HG03139 (cell line): ENCODE measurements around the gene POLR3C.

ENCODE experiments used
- ATAC-seq: cut with Tn5 transposase; IDR thresholded peaks from one replicate; pipeline ENCODE4 v1.9.1; 2021; ENCODE audit not compliant: unreplicated experiment

POLR3C gene

DNA sequence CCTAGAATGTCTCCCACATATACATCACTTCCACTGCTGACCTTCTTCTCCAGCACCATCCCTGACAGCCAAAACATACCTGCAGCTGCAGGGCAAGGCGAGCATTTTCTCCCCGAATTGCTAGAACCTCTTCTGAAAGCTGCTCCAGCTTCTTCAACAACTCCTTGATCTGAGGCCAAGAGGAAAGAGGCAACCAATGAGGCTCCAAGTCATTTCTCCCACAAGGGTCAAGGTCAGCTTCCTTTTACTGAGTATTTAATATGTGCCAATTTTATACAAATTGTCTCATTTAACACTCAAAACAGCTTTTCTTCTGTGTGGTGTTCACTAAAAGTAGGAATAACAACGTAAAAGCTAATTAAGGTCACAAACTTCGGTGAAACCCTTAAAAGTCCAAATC, 44.2 kb downstream of the POLR3C start:
- ATAC-seq: no peak

DNA sequence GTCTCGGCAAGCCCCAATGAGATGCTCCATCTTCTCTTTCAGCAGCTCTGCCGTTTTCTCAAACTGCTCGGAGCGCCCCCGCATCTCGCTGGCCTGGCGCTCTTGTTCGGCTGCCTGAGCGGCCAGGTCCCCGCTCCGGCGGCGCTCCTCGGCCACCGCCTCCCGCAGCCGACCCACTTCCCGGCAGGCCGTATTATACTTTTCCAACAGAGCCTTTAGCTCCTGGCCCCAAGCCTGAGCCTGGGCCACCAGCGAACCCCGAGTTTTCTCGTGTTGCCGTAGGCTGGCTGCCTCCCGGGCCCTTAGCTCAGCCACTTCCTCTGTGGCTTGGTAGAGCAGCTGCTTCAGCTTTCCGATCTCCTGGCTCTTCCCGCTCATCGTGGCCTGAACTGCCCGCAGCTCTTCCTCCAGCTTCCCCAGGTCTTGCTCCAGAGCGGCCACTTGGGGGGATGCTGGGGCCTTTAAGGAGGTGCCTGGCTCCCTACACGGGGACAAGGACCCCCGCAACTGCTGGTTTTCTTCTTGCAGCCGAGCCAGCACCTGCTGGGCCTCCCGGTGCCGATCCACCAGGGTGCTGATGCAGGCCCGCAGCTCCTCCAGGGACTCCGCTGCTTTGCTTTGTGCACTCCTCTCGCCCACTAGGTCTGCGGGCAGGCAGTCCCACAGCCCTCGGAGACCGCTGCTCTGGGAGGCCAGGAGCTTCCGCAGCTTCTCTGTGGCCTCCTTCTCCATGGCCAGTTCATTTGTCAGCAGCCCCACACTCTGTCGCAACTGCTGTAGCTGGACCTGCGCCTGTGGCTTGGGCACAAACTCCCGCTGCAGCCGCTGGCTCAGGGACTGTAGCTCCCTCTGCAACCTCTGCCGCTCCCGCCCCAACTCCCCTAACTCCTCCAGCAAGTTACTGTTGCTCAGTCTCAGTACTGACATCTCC, 48.3 kb downstream of the POLR3C start:
- no peak for ATAC-seq

DNA sequence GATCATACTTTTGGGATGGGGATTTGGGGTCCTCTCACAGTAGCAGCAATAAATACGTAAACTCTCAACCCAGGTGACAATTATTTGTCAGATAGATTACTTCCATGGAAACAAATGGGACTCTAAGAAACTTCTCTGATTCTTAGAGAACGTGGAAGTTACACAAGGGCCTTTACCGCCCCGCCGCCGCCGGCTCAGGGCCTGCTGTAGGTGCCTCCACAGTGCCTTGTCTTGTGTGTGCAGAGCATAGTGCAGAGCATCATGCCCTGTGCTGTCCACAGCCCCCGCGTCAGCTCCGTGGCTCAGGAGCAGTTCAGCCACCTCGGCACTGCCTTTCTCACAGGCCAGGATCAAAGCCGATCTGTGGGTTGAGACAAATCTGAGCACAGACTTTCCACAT, 50.6 kb downstream of the POLR3C start:
- no peak for ATAC-seq

DNA sequence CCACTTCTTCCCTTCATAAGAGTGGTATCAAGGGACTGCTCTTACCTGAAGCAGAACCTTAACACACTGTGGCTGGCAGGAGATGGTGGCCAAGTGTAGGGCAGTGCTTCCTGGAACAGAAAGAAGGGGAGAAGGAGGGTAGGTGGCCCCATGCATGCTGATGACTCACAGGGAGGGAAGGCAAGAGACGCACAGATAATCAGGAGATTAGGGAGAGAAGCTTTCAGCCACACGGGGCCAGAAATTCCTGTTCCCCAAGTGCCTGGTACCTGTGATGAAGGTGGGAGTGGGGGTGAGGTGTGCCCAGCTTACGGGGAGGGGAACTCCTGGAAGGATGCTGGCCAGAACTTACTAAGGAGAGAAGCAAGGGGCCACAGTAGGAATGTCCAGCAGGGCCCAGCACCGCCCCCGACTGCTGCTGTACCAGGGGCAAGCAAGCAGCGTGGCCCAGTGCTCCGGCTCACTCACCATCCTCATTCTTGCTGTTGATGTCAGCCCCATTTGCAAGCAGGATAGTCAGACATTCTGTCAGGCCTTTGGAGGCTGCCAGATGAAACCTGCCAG, 54.0 kb downstream of the POLR3C start:
- ATAC-seq: no peak

DNA sequence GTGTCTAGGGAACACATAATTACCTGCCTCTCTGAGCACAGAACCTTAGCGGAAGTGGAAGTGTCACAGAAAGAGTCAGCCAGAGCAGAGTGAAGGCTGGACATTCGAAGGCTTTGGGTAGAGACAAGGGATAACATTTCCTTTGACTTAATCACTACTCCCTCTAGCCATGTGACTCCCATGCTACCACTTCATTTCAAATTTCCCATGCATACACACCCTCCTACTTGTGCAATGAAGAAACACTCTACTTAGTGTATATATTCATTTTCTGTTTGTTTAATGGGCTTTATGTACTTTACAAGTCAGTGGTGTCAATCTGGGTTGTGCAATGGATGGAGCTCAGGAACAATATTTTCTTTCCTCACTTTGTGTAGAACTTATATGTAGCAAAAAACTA, 54.7 kb downstream of the POLR3C start:
- ATAC-seq: no peak

DNA sequence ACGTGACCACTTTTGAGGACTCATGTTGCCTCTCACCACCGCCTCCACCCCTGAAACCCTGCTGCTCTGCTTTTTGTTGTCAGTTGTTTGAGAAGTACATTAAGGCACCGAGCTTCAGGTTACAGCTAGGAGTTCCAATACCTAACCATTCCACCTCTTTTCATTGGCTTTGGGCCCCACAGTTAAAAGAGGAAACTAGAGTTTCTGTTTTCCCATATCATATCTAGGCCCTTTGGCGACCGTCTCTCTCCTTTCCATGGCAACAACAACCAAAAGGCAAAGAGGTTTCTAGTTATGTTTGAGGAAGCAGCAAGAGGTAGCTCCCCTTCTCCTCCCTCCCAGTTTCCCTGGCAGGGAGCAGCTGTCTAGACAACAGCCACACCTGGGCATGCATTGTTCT, 55.8 kb downstream of the POLR3C start:
- no peak for ATAC-seq

DNA sequence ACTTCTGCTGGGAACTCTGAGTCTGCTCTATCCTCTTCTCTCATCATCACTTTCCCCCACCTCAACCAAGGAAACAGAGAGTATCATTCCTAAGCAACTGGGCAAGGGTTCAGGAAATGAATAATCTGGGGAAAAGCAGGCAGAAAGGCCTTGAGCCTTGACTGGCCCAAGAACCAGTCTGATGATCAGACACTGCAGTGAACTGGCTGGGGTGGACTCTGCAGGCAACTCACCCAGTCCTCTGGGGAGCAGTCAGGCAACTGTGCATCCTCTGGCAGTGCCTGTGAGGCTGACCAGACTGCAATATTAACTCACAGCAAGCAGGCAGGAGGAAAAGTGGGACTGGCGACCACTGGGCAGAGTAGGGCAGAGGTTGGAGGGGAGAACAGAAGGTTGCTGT, 60.7 kb downstream of the POLR3C start:
- no peak for ATAC-seq

DNA sequence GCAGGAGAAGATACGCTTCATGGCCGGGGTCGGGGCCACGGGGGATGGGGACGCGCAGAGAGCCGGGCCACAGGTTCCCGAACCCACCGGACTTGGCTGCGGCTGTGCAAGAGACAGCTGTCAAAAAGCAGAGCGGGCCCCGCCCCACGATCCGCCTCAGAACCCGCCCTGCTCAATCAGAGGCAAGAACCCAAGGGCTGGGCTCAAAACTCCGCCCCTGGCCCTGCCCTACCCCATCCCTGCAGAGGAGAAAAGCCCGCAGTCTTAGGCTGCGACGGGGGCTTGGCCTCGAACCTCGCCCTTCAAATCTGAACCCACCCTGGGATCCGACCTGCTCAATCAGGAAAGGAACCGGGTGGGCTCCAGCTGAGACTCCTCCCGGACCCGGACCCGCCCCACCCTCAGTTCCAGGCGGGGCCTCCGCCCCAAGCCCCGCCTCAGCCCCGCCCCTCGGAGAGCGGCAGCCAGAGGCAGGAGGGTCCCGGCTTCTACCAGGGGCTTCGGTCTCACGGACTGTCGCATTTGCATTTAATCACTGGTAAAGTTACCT, 61.8 kb downstream of the POLR3C start, which contains the start of gene ANKRD35:
TSS of gene ANKRD35 (minus strand) at position 129 of the 550 bp plus-strand sequence. CDS start at position 21, 108 bp downstream.
- peak; percentile 96 for ATAC-seq

DNA sequence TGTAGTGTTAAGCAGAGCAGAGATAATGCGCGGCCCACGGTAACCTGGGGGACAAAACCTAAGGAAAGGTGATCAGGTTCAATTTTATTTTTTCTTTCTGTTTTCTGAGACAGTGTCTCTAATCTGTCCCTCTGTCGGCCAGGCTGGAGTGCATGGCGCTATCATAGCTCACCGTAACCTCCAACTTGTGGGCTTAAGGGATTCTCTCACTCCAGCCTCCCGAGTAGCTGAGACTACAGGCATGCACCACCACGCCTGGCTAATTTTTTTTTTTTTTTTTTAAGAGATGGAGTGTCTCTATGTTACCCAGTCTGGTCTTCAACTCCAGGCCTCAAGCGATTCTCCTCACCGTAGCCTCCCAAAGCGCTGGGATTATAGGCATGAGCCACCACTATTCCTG, 62.4 kb downstream of the POLR3C start:
- no peak for ATAC-seq

DNA sequence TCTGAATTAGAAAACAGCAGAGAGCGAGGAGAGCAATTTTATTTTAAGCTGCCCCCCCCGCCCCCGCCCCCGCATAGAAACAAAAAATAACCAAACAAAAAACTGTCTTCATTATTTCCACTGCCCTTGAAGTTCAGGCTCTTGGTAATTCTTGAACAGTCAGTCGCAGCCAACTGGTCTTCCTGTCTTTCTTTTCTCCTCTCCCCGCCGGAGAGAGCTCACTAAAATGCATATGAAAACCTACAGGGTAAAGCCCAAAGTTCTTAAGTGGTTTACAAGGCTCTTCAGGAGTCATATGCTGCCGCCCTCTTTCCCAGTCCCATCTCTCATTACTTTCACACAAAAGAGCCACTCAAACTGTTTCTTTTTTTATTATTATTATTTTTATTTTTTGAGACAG, 62.8 kb downstream of the POLR3C start:
- ATAC-seq: no peak

DNA sequence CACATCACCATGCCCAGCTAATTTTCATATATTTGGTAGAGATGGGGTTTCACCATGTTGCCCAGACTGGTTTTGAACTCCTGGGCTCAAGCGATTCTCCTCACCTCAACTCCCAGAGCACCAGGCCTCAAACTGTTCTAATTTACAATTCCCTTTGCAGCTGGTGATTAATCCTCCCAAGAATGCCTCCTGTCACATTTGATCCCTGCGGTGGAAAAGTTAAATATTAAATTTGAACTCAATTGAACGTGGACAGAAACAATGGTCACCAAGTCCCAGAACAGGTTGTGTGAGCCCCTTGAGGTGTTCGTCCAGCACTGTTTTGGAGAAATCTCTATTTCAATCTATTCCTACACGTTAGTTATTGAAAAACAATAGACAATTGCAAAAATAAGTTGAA, 63.6 kb downstream of the POLR3C start:
- no peak for ATAC-seq

DNA sequence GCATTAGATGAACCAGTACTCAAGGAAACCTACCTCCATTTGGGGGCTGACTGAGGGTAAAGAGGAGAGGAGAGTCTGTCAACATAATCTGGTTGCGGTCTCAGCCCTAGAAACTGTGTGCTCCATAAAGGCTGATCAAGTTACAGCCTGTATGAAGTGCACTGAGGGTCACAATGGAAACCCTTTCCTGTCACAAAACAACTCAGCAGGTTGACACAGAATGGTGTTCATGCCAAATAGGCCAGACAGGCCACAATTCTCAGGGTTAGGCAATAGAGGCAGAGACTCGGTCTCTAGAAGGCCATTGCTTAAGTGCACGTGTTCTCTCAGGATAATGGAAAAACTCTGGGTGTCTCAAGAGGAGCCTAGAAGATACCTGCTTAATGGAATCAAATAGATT, 65.7 kb downstream of the POLR3C start:
- ATAC-seq: no peak

DNA sequence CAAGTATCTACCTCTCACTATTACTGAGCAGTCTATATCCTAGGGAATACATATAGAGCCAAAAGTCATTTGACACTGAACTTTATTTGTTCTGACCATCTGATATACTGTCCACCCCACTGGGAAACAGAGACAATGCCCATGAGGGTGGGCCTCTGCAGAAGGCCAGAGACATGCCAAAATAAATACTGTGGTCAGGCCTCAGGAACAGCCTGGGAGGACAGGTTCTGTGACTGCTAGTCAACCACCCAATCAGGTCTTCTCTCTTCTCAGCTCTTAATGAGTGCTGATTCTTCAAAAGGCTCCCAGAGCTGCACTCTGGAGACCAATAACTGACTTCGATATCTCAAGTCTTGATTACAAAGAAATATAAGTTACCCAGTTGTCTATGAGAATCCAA, 67.1 kb downstream of the POLR3C start:
- ATAC-seq: no peak

DNA sequence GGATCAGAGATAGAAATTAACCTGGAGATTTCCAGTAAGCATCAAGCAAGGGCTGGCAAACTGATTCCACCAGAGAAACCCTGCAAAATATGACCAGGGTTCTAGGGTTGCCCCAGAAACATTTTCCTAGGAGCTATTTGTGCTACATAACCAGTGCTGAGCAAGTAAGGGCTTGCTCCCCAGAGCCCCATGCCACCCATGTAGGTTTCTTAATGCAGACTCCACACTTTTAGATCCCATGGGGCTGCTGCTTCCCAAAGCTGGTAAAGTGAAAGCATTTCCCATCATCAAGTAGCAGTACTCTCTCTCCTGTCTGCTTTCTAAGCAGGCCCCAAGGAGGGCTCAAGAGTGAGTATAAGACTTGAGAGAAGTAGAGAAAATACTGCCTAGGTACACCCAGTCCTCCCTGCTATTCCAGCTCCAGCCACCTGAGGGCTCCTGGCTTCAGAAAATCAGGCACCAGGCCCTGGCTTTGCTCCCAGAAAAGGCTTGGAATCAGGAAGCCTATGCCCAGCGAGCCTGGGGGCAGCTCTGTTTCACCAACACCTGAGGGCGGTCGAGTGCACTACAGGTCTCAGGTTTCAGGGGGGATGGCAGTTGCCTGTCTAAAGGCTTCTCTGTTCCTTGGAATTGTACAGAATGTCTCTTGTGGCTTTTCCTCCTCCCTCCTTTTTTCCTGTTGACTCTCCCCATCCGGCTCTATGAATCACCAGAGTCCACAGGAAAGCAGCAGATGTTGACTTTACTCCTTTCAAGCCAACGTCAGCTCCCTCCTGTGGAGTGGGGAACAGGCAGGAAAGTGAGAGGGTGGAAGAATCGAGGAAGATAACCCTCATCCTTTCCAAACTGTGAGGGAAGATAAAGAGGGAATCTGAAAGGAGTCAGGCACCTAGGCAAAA, 67.8 kb downstream of the POLR3C start:
- ATAC-seq: no peak

DNA sequence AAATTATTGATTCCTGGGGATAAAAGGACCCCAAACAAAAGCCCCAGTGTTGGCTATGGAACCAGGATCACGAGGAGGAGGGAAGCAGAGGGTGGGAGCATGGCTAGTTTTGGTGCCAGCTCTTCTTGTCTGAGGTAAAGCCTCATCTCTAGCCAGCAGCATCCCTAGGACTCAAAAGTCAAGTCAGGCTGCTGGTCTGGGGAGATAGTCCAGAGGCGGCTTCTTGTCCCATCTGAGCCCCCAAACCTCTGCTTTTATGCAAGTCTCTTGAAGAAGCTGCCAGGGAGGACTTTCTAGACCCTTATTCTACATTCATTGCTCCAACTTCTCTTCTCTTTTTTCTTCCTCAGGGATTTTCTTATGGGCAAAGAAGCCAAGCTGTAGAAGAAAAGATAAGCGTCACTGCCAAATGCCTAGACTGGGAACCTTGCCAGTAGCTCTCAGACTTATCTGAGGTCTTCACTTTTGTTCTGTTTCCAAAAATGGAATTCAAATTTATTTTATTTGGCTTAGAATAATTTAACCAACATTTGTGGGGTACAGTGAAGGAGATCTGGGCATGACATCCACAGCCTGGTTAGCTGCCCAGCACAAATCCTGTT, 68.6 kb downstream of the POLR3C start:
- no peak for ATAC-seq

DNA sequence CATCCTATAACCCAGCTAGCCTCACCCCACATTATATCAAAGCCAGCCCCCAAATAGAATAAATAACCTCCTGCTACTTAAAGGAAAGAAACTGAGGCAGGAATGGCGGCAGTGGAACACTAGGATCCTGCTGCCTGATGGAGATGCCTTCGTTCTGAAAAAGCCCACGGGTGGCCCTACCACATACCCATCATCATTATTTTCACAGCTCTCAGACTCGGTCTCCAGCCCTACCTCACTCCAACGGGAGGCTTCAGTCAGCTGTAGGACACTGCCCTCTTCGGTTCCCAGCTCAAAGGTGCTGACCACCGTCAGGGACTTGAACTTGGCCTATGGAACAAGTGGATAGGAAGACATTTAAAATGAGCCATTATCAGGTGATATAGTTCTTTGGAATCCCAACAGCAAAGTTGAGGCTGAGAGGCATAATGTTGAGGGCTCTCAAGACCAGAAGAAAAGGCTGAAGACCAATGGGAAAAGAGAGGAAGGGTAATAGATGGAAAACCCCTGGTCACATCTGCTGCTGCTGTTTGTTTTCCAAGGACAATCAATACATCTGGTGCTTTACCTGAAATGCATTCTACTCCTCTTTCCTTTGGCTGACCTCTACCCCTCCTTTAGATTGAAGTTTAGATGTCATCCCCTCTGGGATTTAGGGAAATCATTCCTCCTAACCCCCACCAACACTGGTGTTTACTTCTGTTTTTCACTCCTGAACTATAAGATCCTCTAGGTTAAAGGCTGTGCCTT, 69.5 kb downstream of the POLR3C start:
- no peak for ATAC-seq
